ENCODE measurements around the gene CABP4.

CABP4 gene

GRCh38 chr11:67432655-67433349 lies 22.4 kb upstream of the CABP4 start:
- H3K9me3 ChIP-seq (ENCODE audit: severe bottlenecking), result no peaks in the 10 kb centered on the region
- no peak overlapping the region for H3K4me3 ChIP-seq (ENCODE audit: severe bottlenecking)
- H3K27me3 ChIP-seq (ENCODE audit: insufficient read depth, poor library complexity, severe bottlenecking), result no peaks in the 10 kb centered on the region
- ATAC-seq (ENCODE audit: low read depth), result no peak
- peaks cover 4% of the 10 kb centered on the region for H3K4me1 ChIP-seq (ENCODE audit: insufficient read depth, poor library complexity, severe bottlenecking)
- no peak overlapping the region for H3K27ac ChIP-seq (ENCODE audit: poor library complexity, severe bottlenecking)
- no peak for TF ChIP-seq CTCF (IDR thresholded peaks at IDR 0.05; ENCODE audit: poor library complexity, severe bottlenecking)
- peaks cover 57% of the 10 kb centered on the region for H3K36me3 ChIP-seq (ENCODE audit: low read depth)
- no peak for DNase-seq (ENCODE audit: low spot score)

GRCh38 chr11:67433536-67434394 lies 21.4 kb upstream of the CABP4 start:
- H3K27me3 ChIP-seq (ENCODE audit: insufficient read depth, poor library complexity, severe bottlenecking), result no peaks in the 10 kb centered on the region
- DNase-seq (ENCODE audit: low spot score) (no peak), ATAC-seq (ENCODE audit: low read depth) (no peak)
- TF ChIP-seq CTCF (IDR thresholded peaks at IDR 0.05; ENCODE audit: poor library complexity, severe bottlenecking), result no peak
- H3K4me1 ChIP-seq (ENCODE audit: insufficient read depth, poor library complexity, severe bottlenecking), result peaks cover 4% of the 10 kb centered on the region
- H3K4me3 ChIP-seq (ENCODE audit: severe bottlenecking), result no peak overlapping the region
- no peak overlapping the region for H3K27ac ChIP-seq (ENCODE audit: poor library complexity, severe bottlenecking)
- H3K9me3 ChIP-seq (ENCODE audit: severe bottlenecking), result no peaks in the 10 kb centered on the region
- peaks cover 58% of the 10 kb centered on the region for H3K36me3 ChIP-seq (ENCODE audit: low read depth)

GRCh38 chr11:67434395-67434881 lies 20.7 kb upstream of the CABP4 start:
- Histone ChIP-seq H3K36me3 (ENCODE audit: low read depth) (peaks cover 55% of the 10 kb centered on the region), H3K4me3 (ENCODE audit: severe bottlenecking) (no peak overlapping the region)

DNA sequence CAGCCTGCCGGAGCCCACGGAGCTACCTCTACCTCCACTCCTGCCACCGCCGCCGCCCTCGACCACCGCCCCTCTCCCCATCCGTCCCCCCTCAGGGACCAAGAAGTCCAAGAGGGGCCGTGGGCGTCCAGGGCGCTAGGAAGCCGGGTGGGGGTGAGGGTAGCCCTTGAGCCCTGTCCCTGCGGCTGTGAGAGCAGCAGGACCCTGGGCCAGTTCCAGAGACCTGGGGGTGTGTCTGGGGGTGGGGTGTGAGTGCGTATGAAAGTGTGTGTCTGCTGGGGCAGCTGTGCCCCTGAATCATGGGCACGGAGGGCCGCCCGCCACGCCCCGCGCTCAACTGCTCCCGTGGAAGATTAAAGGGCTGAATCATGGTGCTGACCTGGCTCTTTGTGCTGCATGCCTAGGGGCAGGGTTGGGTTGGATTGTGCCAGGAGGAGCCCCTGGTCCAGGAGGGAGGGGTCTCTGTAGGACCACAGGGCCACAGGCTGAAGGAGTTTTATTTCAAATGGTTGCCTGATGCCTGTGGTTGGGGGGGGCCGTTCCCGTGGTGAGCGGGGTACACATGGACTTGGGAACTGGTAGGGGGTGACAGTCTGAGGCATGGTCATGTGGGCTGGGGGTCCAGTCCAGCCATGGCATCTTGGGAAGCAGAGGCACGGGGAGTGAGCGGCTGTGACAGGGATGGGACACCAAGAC lies 20.0 kb upstream of the CABP4 start:
- ATAC-seq (ENCODE audit: low read depth), result peak; percentile 26; the same call in 1 of the 3 replicates
- Histone ChIP-seq H3K27me3 (ENCODE audit: insufficient read depth, poor library complexity, severe bottlenecking) (no peaks in the 10 kb centered on the region), H3K36me3 (ENCODE audit: low read depth) (peaks cover 49% of the 10 kb centered on the region), H3K4me3 (ENCODE audit: severe bottlenecking) (no peak overlapping the region), H3K27ac (ENCODE audit: poor library complexity, severe bottlenecking) (no peak overlapping the region), H3K9me3 (ENCODE audit: severe bottlenecking) (no peaks in the 10 kb centered on the region), H3K4me1 (ENCODE audit: insufficient read depth, poor library complexity, severe bottlenecking) (no peaks in the 10 kb centered on the region)
- TF ChIP-seq CTCF (IDR thresholded peaks at IDR 0.05; ENCODE audit: poor library complexity, severe bottlenecking), result no peak
- no peak for DNase-seq (ENCODE audit: low spot score)

More at GRCh38 chr11:67434395-67434881, 20.7 kb upstream of the CABP4 start:
- Histone ChIP-seq H3K27me3 (ENCODE audit: insufficient read depth, poor library complexity, severe bottlenecking) (no peaks in the 10 kb centered on the region), H3K4me1 (ENCODE audit: insufficient read depth, poor library complexity, severe bottlenecking) (peaks cover 1% of the 10 kb centered on the region), H3K27ac (ENCODE audit: poor library complexity, severe bottlenecking) (no peak overlapping the region), H3K9me3 (ENCODE audit: severe bottlenecking) (no peaks in the 10 kb centered on the region)
- TF ChIP-seq CTCF (IDR thresholded peaks at IDR 0.05; ENCODE audit: poor library complexity, severe bottlenecking), result no peak
- ATAC-seq (ENCODE audit: low read depth) (no peak), DNase-seq (ENCODE audit: low spot score) (no peak)

All from RWPE2 (cell line).